NB4 (cell line): Measurements from ENCODE around the gene MKX.

Source experiments
- MAX ChIP-seq: IDR thresholded peaks from 2 replicates; pipeline ENCODE4 v1.6.1; 2011; ENCODE audit warnings: low read depth, low read length
- MYC ChIP-seq: IDR thresholded peaks from 2 replicates; pipeline ENCODE4 v1.6.1; 2011; ENCODE audit warnings: low read depth, low read length
- POLR2A ChIP-seq: IDR thresholded peaks from 2 replicates; pipeline ENCODE4 v1.6.1; 2011; ENCODE audit warnings: mild to moderate bottlenecking; ENCODE audit not compliant: insufficient read length; ENCODE audit errors: extremely low read depth
- TF ChIP-seq, protein P1 (sequence below): IDR thresholded peaks from one replicate; pipeline ENCODE4 v1.5.1; 2012; ENCODE audit warnings: low read depth, low read length

DNA sequence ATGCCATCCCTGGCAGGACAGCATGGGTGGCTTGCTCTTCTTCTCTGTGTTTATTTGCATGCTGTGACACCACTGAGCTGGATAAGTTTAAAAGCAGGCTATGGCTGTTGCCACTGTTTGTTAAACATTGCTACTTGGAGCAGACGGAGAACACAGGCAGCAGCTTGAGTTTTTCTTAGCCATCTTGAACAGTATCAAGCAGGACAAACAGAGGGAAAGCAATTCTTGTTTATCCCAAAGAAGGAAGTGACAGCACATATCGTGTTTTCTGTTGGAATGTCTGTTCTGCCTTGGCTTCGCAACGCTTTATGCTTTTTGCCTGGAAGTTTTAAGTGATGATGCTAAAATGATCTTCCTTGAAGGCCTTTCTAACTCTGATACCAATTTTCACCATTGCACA lies 73.8 kb downstream of the MKX start:
- TF ChIP-seq, protein P1, sequence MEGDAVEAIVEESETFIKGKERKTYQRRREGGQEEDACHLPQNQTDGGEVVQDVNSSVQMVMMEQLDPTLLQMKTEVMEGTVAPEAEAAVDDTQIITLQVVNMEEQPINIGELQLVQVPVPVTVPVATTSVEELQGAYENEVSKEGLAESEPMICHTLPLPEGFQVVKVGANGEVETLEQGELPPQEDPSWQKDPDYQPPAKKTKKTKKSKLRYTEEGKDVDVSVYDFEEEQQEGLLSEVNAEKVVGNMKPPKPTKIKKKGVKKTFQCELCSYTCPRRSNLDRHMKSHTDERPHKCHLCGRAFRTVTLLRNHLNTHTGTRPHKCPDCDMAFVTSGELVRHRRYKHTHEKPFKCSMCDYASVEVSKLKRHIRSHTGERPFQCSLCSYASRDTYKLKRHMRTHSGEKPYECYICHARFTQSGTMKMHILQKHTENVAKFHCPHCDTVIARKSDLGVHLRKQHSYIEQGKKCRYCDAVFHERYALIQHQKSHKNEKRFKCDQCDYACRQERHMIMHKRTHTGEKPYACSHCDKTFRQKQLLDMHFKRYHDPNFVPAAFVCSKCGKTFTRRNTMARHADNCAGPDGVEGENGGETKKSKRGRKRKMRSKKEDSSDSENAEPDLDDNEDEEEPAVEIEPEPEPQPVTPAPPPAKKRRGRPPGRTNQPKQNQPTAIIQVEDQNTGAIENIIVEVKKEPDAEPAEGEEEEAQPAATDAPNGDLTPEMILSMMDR, result no peak
- TF ChIP-seq MYC (no peak), MAX (no peak), POLR2A (no peak)
